HG03103 (cell line): ENCODE results near the gene SLC48A1.

Experiments
- ATAC-seq: cut with Tn5 transposase; IDR thresholded peaks from one replicate; pipeline ENCODE4 v1.9.1; 2021; ENCODE audit warnings: low read depth; ENCODE audit not compliant: unreplicated experiment

The SLC48A1 gene

DNA sequence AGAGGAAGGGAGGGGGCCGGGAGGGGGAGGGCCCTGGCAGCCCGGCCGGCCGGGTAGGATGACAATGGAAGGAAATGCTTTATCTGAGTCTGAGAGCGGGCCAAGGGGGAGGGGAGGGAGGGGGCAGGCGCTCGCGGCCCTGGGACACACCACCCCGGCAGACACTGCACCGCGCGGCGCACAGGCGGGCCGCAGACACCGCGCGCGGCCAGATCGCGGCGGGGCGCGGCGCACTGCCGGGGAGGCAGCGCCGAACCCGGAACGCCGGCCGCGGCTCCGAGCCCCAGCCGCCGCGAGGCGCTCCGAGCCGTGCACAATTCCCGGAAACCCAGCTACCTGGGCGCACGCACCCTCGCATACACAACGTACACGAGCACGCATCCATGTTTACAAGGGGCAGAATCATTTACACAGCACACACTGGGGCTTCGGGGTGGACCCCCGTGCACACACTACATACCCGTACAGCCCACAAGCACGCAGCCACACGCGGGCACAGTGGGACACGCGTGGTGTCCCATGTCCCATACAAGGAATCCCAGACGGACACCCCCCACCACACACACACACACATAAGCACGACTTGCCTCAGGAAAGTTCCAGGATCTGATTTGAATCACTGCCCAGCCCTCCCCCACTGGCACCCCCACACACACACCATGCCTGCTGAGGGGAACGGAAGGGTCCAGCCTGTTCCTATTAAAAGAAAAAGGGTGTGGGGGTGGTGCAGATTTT lies 47.0 kb downstream of the SLC48A1 start, which contains the start of gene HDAC7:
HDAC7 (minus strand) TSS at position 8 of the 735 bp plus-strand sequence. CDS start 118 bp downstream, outside the sequence.
- peak; percentile 28 for ATAC-seq

DNA sequence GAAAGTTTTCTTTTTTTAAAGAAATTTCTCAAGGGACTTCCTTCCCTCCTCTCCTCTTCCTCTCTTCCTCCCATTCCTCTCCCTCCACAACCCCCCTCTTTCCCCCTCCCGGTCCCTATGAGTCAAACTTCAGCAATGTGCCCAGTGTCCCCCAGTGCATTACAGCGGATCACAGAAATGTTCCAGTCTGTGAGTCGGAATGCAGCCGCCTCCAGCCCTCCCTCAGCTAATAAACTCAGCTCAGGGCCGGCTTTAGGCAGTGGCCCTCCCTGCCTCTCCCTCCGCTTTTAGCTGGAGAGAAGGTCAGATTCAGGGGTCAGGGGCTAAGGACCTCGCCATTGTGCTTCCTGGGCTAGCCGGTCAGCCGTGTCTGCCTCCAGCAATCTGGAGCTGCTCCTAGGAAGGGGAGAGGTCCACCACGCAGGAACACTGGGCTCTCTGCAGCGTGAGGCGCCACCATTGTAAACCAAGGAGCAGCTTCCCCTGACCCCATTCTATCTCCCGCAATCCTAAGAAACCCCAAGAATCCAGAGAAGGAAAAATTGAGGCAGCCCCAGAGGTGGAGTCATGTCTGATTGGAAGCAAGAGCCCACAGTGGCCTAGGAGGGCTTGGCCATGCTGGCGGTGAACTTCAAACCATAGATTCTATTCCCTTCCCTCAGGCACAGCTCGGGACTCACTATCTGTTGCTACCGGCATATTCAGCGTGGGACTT lies 47.8 kb downstream of the SLC48A1 start:
- no peak for ATAC-seq

DNA sequence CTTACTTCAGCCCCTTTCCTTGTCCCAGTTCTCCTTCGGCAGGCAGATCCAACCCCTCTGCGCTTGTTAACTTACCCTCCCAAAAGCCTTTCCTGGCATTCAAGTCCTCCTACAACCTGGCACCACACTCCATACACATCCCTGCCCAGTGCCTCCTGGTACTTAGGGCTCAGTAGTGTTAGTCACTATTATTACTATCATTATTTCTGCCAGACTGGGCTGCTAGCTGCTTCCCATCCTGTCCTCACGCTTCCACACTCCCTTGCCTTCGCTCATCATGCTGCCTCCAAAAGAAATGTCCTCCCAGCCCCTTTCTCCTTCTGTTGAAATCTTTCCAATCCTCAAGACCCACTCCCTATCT lies 48.3 kb downstream of the SLC48A1 start:
- no peak for ATAC-seq

DNA sequence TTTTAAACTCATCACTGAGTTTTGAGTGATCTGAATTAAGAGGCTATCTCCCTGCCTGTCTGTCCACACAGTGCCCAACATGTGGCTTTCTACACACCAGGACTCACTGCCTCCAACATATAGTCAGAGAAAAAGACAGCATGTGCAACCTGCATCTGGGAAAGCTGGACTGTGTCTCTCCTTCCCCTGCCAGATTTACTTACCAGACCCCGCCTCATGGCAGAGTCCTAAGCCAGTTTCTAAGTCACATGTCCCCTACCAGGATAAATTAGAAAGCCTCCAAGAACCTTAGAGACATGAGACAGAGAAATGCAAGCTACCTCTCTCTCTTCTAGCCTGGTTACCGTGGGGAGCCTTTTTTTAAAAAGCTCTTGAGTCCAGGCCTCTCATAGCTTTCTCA lies 49.4 kb downstream of the SLC48A1 start:
- ATAC-seq: no peak

DNA sequence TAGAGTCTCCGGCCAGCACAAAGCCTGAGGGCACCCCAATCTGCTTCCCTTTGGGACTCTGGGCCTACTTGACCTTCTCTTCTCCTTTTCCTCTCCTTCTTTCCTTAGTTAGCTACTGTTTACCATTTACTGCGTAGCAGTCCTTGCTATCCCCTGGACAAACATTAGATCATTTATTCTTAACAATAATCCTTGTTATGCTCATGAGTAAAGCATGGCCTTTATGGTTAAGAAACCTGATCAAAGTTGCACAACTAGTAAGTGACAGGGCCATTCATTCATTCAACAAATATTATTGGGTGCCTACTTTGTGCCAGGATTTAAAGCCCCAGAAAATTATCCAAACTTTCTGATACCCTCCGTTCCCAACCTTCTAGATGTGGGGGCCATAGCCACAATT lies 49.8 kb downstream of the SLC48A1 start:
- no peak for ATAC-seq

DNA sequence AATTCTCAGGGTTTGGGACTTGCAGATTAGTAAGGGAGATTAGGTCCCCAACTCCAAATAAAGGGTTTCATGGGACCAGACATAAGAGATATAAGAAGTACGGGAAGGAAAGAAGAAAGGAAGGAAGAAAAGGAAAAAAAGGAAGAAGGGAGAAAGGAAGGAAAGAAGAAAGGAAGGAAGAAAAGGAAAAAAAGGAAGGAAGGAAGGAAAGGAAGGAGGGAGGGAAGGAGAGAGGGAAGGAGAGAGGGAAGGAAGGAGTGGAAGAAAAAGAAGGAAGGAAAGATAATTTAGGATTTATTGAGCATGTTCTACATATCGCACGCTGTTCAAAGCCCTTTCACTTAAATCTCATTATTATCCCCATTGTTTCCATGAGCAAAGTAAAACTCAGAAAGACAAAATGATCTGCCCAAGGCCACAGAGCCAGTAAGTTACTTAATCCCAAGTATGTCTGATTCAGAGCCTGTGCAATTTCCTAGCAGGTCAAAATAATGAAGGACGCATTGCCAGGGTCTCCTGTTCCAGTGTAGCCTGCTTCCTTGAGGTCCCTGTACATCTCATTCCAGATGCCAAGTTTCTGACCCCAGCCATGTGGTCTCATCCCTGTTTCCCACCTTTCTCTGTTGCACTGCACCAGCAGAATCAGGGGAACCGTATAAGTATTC lies 50.5 kb downstream of the SLC48A1 start:
- no peak for ATAC-seq

DNA sequence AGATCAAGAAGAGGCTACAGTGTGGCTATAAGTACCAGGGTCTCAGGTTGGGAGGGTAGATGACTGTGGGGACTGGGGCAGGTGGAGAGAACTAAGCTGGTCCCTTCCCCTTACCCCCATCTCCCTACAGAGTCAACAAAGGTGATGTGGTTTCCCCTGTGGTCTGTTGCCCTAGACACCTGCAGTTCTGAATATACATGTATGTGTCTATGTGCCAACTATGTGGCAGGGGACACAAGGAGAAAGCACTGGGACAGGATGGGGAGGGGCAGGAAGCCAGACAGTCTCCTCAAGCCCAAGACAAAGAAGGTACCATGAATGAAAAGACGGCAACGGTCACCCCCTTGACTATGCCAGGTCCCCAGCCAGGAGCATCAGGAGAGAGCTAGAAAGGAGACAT lies 51.2 kb downstream of the SLC48A1 start:
- no peak for ATAC-seq

DNA sequence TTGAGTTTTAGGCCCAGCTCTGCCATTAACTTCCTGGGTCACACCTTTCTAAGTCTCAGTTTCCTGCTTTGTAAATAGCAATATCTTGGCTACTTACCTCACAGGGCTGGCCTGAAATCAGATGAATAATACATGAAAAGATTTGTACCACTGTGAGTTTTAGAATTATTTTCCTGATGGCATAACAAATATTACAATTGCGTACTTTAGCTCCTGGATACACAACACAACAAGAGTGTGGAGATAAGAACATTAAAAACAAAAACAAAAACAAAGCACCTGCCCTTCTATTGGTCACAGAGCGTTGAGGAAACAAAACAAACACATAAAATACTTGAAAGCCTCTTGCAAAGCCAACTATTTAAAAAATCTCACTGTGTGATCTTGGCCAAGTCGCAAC lies 51.6 kb downstream of the SLC48A1 start:
- no peak for ATAC-seq

DNA sequence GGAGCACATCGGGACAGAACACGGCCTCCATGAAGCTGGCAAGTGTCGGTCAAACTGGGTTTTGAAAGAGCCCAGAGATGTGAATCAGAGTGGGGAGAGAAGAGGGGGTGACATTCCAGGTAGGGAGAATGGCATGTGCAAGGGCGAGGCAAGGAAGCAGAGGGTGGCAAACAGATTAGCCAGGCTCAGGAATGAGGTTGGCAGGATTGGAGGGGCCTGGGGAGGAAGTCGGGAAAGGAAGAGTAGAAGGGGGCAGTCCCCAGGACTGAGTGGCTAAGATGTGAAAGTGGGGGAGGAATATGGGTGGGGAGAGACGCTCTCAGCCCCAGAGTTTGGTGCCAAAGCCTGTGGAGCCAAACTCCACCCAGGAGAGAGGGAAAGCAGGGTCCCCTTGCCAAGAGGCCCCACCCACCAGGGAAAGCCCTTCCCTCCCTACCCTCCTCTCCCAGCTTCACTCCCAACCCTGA lies 52.2 kb downstream of the SLC48A1 start:
- no peak for ATAC-seq

DNA sequence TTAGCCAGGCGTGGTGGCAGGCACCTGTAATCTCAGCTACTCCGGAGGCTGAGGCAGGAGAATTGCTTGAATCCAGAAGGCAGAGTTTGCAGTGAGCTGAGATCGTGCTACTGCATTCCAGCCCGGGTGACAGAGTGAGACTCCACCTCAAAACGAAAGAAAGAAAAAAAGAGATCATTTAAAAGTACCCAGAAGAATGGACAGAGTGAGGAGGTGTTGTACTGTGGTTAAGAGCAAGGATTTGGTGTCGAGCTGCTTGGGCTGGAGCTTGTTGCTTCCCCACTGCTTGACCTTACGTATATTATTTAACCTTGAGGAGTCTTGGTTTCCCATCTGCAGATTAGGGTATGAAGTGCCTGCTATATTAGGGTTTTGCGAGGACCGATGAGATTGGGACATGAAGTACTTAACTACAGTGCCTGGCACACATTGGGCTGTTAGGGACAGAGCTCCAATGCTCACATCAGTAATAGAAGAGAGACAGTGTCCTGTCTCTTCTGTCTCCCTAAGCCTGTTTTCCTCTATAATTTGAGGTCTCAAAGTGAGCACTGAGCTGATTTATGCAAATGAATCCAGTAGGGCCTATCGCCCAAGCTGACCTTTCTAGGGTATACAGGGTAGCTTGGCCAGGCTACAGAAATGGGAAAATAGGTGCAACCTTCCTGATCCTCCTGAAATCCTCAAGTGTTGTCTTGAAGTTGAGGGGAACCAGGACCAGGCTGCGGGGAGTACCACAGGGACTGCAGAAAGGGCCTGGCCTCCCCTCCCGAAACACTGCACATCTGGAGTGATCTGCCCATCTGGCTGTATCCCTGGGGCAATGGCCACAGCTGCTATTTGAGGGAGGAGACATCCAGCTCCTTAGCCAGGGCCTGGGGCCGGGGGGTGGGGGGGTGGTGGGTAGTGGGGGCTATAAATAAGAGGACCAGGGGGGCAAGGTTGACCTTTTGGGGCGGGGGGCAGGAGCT lies 55.3 kb downstream of the SLC48A1 start:
- ATAC-seq: no peak

DNA sequence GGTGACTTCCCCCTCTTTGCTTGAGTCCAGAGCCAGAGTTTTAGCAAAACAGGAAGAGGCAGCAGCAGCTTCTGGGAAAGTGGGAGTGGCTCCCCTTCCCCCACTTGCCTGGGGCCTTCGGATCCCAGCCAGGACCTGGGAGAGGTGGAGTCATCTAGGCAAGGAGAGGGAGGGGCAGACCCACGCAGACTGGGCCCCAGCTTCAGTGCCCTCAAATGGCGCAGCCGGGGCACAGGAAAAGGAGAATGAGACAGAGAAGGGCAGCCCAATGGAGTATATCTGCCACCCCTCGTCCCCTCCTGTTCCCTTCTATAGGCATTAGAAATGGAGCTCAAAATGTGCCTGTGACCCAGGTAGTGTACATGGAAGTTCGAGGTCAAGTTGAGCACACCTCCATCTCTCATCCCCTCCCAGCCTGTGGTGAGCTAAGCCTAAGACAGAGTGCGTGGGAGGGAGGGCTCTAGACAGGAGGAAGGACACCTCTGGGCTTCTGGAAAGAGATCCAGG lies 56.0 kb downstream of the SLC48A1 start:
- ATAC-seq: no peak

DNA sequence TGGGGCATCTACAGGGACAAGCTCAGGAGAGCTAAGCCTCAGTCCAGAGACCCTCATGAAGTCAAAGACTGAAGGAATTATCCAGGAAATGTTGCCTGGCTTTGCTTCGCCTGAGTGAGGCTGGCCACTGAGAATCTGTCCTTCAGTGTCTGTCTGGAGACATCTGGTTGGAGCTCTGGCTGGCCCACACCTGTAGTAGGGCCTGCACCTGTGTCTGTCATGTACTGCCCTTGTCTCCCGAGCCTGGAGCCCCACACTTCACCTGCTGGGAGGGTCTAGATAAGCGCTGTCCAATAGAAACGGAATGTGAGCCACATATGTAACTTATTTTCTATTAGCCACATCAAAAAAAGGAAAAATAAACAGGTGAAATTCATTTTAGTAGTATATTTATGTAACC lies 56.5 kb downstream of the SLC48A1 start:
- no peak for ATAC-seq
